ENCODE data around the gene PLSCR3.

- TF ChIP-seq CTCF (IDR thresholded peaks at IDR 0.05) (no peak), POLR2A (IDR thresholded peaks at IDR 0.05) (no peak)
Measured at GRCh38 chr17:7431231-7431630, 36.9 kb upstream of the PLSCR3 start.
